GOT3 (cell line): Measurements from ENCODE around the gene TMX1.

Experiments used
- DNase-seq: peaks from one replicate; lab custom pipeline; 2025; ENCODE audit warnings: mixed read lengths; lab: John Stamatoyannopoulos, UW

Gene TMX1

DNA sequence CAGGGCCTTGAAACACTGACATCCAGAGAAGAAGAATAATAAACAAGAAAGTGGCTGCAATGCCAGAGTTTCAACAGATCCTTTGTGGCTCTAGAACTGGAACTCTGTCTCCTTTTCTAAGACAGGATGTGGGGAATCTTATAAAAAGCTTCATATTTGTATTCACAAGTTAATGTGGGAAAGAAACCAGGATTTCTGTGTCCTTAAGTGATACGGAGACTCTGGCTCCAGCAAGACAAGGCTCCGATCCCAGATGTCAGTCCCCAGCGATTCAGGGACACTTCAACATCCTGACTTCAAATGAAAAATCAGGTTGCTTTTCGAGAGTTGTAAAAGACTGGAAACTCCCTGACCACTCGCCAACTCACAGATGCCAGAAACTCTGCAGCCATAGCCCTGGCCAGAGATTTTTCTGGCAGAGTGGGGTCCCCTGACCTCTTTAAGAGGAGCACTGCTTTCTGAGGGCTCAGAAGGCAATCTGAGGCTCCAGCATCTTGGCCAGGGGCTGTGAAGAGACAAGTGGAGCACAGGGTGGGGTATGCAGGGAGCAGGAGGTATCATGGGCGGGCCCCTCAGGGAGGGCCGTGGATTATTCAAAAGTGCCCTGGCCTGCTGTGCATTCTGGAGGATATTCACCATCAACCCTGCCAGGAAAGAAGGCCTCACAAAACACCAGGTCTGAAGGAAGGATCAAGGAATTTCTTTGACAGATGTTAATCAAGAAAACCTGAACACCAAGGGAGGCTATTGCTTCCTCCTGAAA is 53.3 kb downstream of the TMX1 start:
- no peak for DNase-seq

DNA sequence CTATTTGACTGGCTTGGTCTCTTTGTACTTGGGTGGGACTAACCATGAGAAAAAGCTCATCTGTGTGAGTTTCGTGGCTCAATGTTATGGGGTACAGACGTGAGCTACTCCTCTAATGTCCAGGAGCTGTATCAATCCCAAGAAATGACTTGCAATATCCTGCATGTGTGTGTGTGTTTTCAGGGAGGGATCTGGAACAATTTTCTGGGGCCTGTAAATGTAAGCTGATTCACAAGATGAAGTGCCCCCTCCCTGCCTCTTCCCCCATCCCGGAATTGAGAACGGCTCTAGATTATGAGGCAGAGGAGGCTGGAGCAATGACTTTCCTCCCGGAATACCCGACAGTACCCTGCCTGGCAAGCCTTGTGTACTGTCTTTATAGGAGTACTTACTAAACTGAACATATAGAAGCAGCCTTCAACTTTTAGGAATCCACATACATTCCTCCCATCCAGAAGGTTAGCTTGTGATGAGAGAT is 53.9 kb downstream of the TMX1 start:
- no peak for DNase-seq

DNA sequence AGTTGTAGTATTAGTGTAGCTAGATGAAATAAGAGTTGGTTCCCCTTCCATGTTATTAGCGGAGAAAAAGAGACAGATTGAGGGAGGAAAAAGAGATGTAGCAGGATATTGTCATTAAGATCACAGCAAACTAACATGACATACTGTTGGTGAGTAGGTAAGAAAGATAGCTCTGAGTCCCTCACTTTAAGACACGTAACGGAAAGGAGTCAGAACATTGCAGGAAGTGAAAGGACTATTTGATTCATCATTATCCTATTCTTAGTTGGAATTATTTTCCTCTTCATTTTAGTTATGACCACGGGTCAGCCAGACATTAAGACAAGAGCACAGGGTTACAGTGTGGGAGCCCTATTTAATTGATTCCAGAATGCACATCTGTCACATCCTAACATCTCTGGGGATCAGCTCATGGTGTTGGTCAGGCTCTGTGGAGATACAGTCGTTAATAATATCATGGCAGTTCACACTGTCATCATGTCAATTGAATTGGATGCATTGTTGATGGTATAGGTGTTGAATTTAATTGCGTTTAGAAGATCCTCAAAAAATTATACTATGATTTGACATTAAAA is 55.0 kb downstream of the TMX1 start:
- DNase-seq: no peak

DNA sequence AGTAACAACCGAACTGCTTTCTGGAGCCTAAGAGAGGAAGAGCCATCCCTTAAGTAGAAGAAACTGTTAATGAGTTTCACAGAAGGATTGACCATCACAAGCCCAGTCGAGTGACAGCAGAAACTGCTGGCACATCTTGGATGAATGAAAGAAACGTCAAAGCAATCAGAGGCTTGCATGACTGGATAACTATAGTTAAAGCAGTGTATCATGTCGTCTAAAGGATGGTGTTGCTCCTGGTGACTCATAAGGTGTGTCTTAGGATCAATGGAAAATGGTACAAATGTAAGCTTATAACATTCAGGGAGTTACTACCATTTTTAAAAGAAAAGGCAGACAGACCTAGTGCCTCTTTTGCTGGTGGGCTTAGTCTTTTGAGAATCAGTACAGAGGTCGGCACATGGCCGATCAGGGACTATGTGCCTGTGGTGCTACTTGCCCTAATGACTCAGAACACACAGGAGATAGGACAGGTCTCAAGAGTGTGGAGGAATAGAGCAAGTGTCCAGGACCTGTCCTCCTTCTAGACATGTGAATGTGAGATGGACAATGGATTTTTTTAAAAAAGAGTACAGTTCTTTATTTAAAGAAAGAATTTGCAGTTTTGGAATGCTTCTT is 55.7 kb downstream of the TMX1 start:
- DNase-seq: no peak

DNA sequence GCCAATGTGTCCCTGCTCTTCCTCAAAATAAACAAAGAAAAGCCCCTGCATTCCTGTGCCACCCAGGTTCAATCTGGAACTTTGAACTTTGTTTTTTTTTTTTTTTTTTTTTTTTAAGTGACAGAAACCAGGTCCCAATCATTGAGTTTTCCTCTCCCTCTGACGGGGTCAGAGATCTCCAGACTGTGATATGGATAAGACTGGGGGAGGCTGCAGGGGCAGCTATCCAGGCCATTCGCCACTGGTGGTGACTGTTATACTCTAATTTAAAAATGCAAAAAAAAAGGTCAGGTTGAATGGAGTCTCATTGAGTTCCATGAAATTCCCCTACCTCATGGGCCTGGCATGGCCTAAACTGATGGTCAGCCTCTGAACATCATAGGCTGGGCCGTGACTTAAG is 57.0 kb downstream of the TMX1 start:
- no peak for DNase-seq

DNA sequence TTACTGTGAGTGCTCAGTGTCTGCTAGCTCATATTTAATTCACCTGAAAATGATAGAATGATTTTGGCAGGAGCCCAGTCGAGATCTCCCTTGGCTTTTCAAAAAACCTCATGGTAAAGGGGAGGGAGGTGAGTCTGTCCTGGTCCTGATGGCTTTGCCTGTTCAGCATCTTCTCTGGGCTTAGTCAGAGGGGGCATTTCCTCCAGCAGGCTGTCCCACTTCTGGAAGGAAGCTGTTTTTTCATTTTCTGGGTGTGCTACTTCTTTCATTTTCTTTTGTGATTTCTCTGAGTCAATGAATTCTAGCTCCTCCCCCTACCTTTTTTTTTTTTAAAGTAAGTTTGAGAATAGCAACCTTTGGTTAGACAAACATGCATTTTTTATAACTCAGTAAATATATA is 58.8 kb downstream of the TMX1 start:
- DNase-seq: no peak

DNA sequence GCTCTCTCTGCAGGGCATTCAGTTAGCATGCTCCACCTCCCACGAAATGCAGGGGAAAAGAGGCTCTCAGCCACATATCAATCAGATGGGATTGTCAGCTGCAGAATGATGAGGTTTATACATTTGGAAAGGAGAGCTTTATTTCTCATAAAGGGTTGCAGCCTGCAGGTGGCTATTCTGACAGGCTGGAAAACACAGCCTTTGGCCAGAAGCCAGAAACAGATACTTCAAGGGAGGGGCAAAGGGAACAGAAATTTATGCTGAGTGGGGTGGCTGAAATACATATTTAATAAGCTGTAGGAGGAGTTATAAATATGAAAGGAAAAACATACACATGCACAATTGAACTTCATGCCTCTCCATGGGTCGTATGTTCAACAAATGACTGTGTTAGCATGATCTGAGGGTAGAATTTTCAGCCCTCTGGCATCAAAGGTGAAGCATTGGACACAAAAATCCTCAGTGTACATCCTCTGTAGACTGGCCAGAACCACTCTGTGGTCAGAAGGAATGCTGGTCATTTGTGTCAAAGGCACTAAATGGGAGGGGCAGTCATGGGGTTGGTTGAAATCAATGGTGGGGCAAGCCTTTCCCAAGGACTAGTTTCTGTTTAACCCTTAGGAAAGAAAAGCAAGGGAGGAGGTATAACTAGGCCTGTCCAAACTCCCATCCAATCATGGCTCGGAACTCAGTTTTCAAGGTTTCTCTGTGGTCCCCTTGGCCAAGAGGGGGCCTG is 62.4 kb downstream of the TMX1 start:
- no peak for DNase-seq

DNA sequence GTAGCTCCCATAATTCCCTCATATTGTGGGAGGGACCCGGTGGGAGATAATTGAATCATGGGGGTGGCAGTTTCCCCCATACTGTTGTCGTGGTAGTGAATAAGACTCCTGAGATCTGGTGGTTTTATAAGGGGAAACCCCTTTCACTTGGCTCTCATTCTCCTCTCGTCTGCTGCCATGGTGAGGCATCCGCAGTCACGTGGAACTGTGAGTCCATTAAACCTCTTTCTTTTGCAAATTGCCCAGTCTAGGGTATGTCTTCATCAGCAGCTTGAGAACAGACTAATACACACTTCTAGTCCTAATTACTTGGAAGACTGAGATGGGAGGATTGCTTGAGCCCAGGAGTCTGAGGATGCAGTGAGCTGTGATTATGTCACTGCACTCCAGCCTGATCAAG is 64.4 kb downstream of the TMX1 start:
- DNase-seq: no peak

DNA sequence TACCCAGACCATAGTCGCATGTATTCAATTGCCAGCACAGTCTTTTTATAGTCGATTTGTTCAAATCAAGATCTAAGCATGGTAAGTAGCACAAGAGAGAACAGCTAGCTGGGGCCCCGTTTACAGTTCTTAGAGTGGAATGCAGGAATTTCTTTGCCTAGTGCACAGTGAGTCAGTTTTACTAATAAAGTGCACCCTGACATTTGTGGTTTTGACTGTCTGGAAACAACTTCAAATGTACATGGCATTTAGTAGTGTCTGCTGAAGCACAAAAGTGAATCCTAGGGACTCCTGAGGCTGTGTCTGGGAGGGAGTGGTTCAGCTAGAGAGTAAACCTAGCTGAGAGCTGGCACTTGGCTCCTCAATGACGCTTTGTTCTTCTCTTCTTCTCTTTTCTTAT is 64.9 kb downstream of the TMX1 start:
- DNase-seq: no peak

DNA sequence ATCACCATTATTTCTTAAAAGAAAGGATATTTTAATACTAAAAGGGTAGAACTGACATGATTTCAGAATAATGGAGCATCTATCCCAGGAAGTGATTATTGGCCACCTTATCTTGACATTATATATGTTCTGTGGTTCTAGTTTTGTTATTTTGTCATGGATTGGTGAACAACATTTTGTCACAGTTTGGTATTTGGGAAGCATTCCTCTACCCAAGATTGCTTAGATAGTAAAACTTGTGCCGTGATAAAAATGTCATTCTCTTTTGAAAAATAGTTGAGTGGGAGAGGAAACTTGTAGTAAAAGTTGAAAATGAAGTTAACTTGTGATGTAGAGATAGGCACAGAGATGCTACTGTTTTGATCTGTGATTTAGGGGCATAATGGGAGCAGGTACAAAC is 65.7 kb downstream of the TMX1 start:
- no peak for DNase-seq
